ENCODE results near the gene SHROOM3. TPM values are rescaled to one million over a fixed set of nuclear protein-coding genes. Genes with fewer than 3 reads are reported as not detected.

Gene SHROOM3
- total and polyA plus RNA-seq, 2 experiments from 2014 or later = 11.3 to 73.5 TPM

GRCh38 chr4:76470064-76470463, 35.0 kb downstream of the SHROOM3 start (continued):
- TF ChIP-seq ZNF462 (CRISPR knock-in tag; IDR thresholded peaks at IDR 0.05) (no peak), EZH2 (IDR thresholded peaks at IDR 0.05; ENCODE audit: low read depth, unreplicated experiment) (no peak), POLR2AphosphoS5 (IDR thresholded peaks at IDR 0.05; ENCODE audit: low read depth) (no peak)

GRCh38 chr4:76470532-76470931, 35.5 kb downstream of the SHROOM3 start:
- Histone ChIP-seq H3K4me3 (no peak overlapping the region), H3F3A (replicated peaks; ENCODE audit: low read depth) (no peaks in the 10 kb centered on the region), H3K4me2 (no peak overlapping the region), H3K36me3 (ENCODE audit: insufficient read depth) (no peaks in the 10 kb centered on the region), H3K4me1 (ENCODE audit: insufficient read depth) (no peaks in the 10 kb centered on the region), H3K27me3 (ENCODE audit: insufficient read depth) (no peaks in the 10 kb centered on the region), H3K9me2 (ENCODE audit: insufficient read depth) (no peaks in the 10 kb centered on the region), H2AFZ (no peak overlapping the region; the same call in 1 of the 2 replicates), H3K79me2 (replicated peaks; ENCODE audit: insufficient read depth) (no peaks in the 10 kb centered on the region), H3K27ac (ENCODE audit: low read depth) (no peak overlapping the region), H4K20me1 (replicated peaks; ENCODE audit: insufficient read depth) (no peaks in the 10 kb centered on the region)
- Mint-ChIP-seq H3K4me1 (peaks cover 6% of the 10 kb centered on the region), H3K4me3 (no peak overlapping the region), H3K9me3 (no peaks in the 10 kb centered on the region; the same call in 2 of the 3 replicates), H3K27me3 (ENCODE audit: insufficient read depth, low read depth, poor library complexity) (peaks cover 7% of the 10 kb centered on the region), H3K27ac (no peak overlapping the region), H3K36me3 (ENCODE audit: low read depth) (peaks cover under 1% of the 10 kb centered on the region; the same call in 1 of the 3 replicates)
- ATAC-seq = no peak
- no peak for DNase-seq (ENCODE audit: low spot score)
- TF ChIP-seq ETS1 (IDR thresholded peaks at IDR 0.05) (no peak), STAT1 (IDR thresholded peaks at IDR 0.05; ENCODE audit: unreplicated experiment) (no peak), EZH2 (IDR thresholded peaks at IDR 0.05; ENCODE audit: low read depth, unreplicated experiment) (no peak), CREB1 (CRISPR knock-in tag; IDR thresholded peaks at IDR 0.05; ENCODE audit: low read depth) (no peak), CTCF (conservative IDR thresholded peaks at IDR 0.05; ENCODE audit: low read depth in 2 of 2) (no peak), REST (IDR thresholded peaks at IDR 0.05; ENCODE audit: unreplicated experiment) (no peak), NANOG (IDR thresholded peaks at IDR 0.05; ENCODE audit: borderline replicate concordance) (no peak), EZH2phosphoT487 (IDR thresholded peaks at IDR 0.05; ENCODE audit: unreplicated experiment) (no peak), JUNB (IDR thresholded peaks at IDR 0.05; ENCODE audit: unreplicated experiment) (no peak), ZNF331 (CRISPR knock-in tag; IDR thresholded peaks at IDR 0.05; ENCODE audit: low read depth) (no peak), ZNF114 (CRISPR knock-in tag; IDR thresholded peaks at IDR 0.05) (no peak)

Measured in GM23338 (cell line).